ENCODE data around the gene PYDC1.
A peak's percentile ranks its signal among the peaks of the same experiment; 100 is the strongest.
"Not testable (repeated sequence)": the region's sequence is repeated elsewhere in the genome, so short reads cannot be mapped to it uniquely, and the experiment has no call there.

Gene PYDC1

GRCh38 chr16:31195861-31196260, 21.1 kb downstream of the PYDC1 start:
- DNase-seq, result not testable (repeated sequence)

DNA sequence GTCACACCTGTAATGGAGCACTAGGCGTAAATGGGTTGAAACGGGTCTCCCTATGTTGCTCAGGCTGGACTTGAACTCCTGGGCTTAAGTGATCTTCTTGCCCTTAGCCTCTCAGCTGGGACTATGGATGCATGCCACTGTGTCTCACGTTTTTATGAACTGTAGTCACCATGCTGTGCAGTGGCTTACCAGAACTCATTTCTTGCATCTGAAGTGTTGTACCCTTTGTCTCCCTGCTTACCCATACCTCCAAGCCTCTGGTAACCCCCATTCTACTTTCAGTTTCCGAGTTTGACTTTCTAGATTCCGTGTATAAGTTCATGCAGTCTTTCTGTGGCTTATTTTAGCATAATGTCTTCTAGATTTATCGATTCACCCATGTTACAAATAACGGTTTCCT, 22.0 kb downstream of the PYDC1 start:
- DNase-seq, result no peak

- DNase-seq, result no peak
Observed at GRCh38 chr16:31193874-31194273, 23.1 kb downstream of the PYDC1 start.

DNA sequence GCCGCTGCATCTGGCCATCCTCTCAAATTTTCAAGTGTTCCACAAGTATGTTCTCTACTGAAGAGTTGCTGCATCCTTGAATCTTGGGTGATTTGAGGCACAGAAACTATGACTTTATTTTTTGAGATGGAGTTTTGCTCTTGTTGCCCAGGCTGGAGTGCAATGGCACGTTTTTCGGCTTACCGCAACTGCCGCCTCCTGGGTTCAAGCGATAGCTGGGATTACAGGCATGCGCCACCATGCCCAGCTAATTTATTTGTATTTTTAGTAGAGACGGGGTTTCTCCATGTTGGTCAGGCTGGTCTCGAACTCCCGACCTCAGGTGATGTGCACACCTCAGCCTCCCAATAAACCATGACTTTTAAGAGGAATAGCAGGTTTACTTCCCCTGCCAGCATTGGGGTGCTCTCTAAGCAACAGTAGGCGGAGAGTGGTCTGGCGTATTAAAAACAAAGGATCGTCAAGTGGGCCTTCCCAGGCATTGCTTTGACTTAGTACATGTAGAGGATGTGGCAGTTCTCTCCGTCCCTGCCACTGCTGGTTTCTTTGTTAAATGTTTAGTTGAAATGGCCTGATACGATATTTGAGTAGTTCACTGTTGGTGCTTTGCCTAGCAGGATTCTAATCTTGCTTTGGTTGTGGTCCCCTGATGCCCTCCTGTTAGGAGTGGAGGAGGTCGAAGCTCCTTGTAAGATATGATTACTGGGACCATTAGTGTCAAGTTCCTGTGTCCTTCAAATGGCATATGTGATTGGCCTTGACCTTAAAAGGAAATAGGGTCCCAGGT, 23.9 kb downstream of the PYDC1 start:
- DNase-seq, result no peak

GRCh38 chr16:31191697-31192428, 25.1 kb downstream of the PYDC1 start:
- no peak for DNase-seq

- DNase-seq, result no peak
Observed at GRCh38 chr16:31190818-31191444, 26.0 kb downstream of the PYDC1 start.

GRCh38 chr16:31190061-31190460, 26.9 kb downstream of the PYDC1 start:
- no peak for DNase-seq

DNA sequence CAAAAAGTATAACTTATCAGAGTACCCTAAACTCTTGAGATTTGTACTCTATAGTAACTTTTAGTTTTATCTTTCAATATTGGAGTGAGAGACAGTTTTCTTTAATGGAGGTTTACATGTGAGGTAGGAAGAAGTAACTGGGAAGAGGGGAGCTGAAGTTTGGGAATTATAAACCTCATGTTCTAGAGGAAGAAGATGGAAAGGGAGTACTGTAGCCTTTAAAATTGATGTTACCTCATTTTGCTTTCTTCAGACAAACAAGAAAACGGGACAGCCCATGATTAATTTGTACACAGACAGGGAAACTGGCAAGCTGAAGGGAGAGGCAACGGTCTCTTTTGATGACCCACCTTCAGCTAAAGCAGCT, 27.5 kb downstream of the PYDC1 start:
- DNase-seq, result no peak

DNA sequence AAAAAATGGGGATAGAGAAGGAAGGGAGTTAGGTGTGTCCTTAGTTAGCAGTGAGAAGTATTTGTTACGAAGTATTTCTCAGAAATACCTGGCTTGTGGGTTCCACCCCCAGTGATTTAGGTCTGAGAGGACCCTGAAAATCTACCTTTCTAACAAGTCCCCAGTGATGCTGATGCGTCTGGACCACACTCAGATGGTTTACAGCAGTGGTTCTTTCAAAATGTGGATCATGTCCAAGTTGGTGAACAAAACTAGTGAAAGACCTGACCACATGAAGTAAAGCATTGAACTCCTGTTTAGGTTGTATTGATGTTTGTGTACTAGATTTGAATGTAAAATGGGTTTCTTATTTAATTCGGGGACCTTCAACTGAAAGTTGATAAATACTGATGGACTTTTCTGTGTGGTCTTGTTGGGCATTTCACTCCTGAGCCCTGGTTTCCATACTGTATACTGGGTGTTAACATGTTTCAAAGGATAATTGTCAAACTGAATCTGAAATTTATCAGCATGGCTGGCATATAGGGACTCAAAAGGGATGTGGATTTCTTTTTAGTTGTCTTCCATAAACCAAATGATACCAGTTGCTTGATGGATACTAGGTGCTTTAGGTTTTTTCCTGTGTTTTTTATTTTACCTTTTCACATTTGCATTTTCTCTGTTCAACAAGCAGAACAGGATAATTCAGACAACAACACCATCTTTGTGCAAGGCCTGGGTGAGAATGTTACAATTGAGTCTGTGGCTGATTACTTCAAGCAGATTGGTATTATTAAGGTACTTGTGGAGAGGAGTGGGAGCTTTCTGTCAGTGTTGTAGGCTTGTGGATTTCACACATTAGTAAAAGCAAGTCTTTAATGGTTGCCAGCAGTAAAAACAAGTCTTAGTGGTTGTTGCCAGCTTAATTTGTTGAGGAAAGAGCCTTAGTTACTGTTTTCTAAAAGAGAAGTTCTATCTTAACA, 28.2 kb downstream of the PYDC1 start:
- DNase-seq, result no peak

DNA sequence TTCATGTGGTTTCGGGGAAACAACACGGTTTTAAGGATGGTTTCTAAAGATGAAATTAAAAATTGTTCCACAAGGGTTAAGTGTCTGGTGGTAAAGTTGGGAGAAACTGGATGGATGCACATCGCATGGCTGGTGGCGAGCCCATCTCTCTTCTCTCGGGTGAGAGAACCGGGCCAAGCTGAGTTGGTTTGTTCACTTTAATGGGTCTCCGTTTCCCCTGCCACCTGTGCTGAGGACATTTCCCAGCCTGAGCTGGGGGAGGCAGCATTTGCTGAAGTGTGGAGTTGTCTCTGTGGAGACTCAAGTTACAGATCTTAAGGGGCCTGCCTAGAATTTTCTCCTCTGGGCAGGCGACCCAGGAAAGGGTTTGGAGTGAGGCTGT, 29.1 kb downstream of the PYDC1 start:
- no peak for DNase-seq

DNA sequence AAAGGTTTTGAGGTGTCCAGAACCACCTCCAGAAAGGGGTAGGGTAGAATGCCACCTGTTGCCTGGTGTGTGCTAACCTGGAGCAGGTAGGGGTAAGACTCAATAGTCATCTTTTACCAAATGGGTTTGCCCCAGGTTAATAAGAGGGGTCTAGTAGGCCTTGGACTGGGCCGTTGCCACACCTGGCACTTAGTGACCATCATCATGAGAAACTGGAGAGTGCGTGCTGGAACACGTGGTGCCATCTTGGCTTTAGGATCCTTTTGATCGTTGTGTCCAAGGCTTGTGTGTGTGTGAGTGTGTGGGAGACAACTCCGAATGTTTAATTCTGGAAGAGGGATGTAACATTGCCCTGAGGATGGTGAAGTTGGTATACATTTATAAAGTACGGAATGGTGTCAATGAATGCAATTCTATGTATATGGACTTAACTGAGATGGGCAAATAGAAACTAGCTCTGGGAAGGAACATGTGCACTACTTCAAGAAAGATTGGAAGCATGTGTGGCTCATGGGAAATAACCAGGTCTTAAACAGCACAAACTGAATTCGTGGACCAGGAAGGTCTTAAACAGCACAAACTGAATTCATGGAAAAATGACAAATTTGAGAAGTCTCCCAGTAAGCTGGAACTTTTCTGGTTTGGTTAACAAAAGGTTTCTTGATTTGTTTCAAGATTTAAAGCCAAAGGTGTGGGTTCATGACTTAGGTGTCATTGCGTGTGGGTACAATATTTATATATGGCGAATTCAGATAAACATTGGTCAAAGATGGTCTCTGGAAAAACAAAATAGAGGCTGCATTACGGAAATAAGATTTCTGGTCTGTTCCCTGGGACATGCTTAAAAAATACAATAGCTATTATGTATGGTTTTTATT, 29.8 kb downstream of the PYDC1 start:
- DNase-seq, result no peak

- DNase-seq, result no peak
Observed at GRCh38 chr16:31186176-31186575, 30.8 kb downstream of the PYDC1 start.

DNA sequence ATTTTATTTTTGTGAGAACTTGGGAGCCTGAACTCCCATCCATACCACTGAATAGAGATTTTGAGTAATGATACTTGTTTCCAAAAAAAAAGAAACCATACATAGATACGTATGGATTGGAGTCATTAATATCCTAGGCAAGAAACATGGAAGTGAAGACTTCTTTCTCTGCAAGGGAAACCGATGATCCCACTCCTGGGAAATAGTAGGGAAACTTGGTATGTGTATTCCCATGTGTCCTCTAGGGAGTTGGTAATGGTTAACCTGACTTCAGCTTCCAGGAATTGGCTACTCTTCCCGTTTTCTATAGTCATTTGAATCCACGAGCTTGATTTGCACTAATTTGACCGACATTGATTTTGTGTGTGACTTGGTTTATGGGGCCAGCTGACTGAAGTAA, 31.6 kb downstream of the PYDC1 start:
- DNase-seq, result no peak

DNA sequence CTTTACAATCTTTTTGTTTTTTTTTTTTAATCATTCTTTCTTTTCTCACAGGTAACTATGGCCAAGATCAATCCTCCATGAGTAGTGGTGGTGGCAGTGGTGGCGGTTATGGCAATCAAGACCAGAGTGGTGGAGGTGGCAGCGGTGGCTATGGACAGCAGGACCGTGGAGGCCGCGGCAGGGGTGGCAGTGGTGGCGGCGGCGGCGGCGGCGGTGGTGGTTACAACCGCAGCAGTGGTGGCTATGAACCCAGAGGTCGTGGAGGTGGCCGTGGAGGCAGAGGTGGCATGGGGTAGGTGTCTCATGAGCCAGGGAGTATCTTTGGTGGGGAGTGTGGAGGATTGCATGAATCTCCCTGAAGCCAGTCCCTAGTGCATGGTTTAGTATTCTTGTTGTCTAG, 32.0 kb downstream of the PYDC1 start:
- no peak for DNase-seq

DNA sequence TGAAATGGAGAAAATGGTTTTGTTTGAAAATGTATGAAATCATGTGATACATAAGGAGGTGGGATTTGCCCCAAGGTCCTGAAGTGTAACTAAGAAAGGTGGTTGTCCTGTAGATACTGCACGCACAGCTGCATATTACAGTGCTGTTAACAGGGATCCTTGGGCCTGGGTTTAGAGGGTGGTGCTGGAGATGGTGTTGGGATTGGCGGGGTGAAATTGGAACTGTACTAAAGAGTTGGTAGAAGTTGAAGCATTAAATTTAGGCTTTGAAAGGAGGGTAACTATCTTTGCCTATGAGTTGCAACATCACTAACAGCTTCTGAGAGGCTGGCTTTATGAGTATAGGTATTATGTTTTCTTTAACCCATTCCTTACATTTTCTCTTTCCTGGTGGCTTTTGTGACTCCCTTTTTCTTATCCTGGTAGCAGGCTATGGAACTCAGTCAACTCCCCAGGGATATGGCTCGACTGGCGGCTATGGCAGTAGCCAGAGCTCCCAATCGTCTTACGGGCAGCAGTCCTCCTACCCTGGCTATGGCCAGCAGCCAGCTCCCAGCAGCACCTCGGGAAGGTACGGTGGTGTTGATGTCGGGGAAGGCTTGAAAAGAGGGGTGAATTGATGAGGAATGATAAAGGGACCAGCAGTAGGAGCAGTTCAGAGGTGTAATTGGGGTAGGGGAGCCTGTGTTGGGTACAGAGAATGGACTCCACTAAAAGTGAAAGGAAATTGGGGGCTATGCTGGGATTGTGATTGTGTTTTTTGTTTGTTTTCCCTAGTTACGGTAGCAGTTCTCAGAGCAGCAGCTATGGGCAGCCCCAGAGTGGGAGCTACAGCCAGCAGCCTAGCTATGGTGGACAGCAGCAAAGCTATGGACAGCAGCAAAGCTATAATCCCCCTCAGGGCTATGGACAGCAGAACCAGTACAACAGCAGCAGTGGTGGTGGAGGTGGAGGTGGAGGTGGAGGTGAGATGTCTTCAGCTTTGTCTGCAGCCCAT, 33.2 kb downstream of the PYDC1 start:
- DNase-seq, result no peak

DNA sequence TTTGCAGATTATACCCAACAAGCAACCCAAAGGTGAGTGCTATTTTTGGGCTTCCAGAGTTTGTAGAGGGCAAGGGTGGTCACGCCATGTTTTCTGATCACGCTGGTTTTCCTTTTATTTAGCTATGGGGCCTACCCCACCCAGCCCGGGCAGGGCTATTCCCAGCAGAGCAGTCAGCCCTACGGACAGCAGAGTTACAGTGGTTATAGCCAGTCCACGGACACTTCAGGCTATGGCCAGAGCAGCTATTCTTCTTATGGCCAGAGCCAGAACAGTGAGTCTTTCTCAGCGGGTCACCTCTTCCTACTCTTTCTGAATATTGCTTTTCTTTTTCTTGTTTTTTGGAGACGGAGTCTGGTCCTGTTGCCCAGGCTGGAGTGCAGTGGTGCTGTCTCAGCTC, 34.5 kb downstream of the PYDC1 start:
- no peak for DNase-seq

GRCh38 chr16:31181102-31181830, 35.7 kb downstream of the PYDC1 start:
- DNase-seq, result peak; percentile 71 to 75

GRCh38 chr16:31179747-31180459, 37.0 kb downstream of the PYDC1 start, which contains the start of gene FUS:
FUS (plus strand) TSS chr16:31180139; CDS start chr16:31180215, 76 bp downstream.
- DNase-seq, result peak; percentile 70 to 93

DNA sequence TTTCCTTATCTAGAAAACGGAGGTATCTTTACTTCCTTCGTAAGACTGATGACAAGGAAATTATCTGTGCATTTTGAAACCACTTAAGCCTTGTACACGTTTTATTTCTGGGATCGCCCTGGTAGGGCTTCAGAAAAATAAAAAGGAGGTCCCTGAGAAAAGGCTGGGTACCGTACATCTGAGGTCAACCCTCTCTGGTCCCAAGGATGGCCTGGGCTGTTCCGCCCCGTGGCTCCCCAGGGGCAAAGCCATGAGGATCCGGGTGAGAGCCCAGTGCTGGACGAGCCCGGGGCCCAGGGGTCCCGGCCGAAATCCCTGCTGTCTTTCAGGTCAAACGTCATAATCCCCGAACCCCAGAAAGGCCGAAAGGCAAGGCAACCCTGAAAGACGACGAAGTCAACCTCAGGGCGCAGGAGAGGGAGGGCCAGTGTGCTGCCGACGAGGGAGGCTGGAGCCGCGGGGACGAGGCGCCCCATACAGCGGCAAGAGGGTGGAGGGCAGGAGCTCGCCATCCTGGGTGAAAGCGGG, 37.7 kb downstream of the PYDC1 start:
- DNase-seq, result no peak

All from inflammatory macrophage treated with lipopolysaccharide for 1 hour (primary cell).